Erythroblast (primary cell): ENCODE results near the gene COL25A1.

ENCODE experiments used
- GATA1 ChIP-seq: IDR thresholded peaks from 2 replicates; pipeline ENCODE4 v1.6.1; 2011; ENCODE audit warnings: low read depth, mild to moderate bottlenecking, control low read depth, low read length, moderate library complexity
- POLR2A ChIP-seq: IDR thresholded peaks from 2 replicates; pipeline ENCODE4 v1.6.1; 2011; ENCODE audit warnings: mild to moderate bottlenecking, low read length

DNA sequence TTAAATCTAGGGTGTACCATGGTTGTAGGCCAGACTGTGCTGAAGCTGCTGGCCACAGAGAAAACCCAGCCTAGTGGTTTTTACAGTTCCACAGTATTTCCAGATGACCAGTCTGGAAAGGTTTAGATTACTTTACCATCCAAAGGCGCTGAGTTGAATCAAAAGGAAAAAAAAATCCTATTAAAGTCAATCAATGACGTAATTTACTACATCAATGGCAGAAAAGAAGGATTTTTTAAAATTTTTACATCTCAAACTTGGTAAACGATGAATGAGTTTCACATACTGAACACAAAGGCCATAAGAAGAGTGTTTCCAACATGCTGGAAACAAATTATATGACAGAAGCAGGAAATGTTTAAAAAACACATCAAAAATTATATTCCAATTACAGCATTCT lies 409.0 kb downstream of the COL25A1 start:
- TF ChIP-seq POLR2A (no peak), GATA1 (no peak)
